HEK293T (cell line): ENCODE measurements around the gene MTA2.

Source experiments
- CTCF ChIA-PET: fragments of 350-600 bp; formaldehyde crosslinking; extraction: SDS; loops from one replicate; lab custom pipeline; 2021; ENCODE audit warnings: antibody characterized with exemption, inconsistent platforms; lab: Yijun Ruan, JAX
- POLR2A ChIA-PET: fragments of 350-600 bp; formaldehyde crosslinking; extraction: SDS; loops from one replicate; lab custom pipeline; 2020; ENCODE audit warnings: antibody characterized with exemption, inconsistent platforms; lab: Yijun Ruan, JAX
- DNase-seq: peaks from one replicate; pipeline ENCODE4 v3.0.0; 2012; ENCODE audit warnings: mixed read lengths; ENCODE audit errors: extremely low spot score
- ARNT ChIP-seq: fragments of 450-650 bp; IDR thresholded peaks from 2 replicates; pipeline ENCODE4 v1.6.1; 2017; ENCODE audit warnings: mild to moderate bottlenecking
- BHLHE40 ChIP-seq: fragments of 450-650 bp; IDR thresholded peaks from 2 replicates; pipeline ENCODE4 v1.6.1; 2016; ENCODE audit warnings: mild to moderate bottlenecking, moderate library complexity, borderline replicate concordance
- CTBP1 ChIP-seq: fragments of 450-650 bp; IDR thresholded peaks from 2 replicates; pipeline ENCODE4 v1.6.1; 2016; ENCODE audit warnings: borderline replicate concordance
- ELF4 ChIP-seq: fragments of 450-650 bp; IDR thresholded peaks from 2 replicates; pipeline ENCODE4 v1.6.1; 2017; ENCODE audit warnings: antibody characterized with exemption
- FOXA1 ChIP-seq: fragments of 450-650 bp; IDR thresholded peaks from 2 replicates; pipeline ENCODE4 v1.6.1; 2016; ENCODE audit warnings: mild to moderate bottlenecking
- FOXK2 ChIP-seq: fragments of 450-650 bp; IDR thresholded peaks from 2 replicates; pipeline ENCODE4 v1.6.1; 2016; ENCODE audit warnings: mild to moderate bottlenecking
- FOXM1 ChIP-seq: fragments of 450-650 bp; IDR thresholded peaks from 2 replicates; pipeline ENCODE4 v1.6.1; 2017; ENCODE audit warnings: mild to moderate bottlenecking, borderline replicate concordance
- HDGF ChIP-seq: fragments of 450-650 bp; IDR thresholded peaks from 2 replicates; pipeline ENCODE4 v1.6.1; 2017; ENCODE audit warnings: antibody characterized with exemption, borderline replicate concordance
- L3MBTL2 ChIP-seq: fragments of 450-650 bp; conservative IDR thresholded peaks from 2 replicates; pipeline ENCODE4 v1.6.1; 2016; ENCODE audit warnings: mild to moderate bottlenecking
- LEF1 ChIP-seq: fragments of 450-650 bp; IDR thresholded peaks from 2 replicates; pipeline ENCODE4 v1.6.1; 2017; ENCODE audit warnings: mild to moderate bottlenecking, borderline replicate concordance
- NFRKB ChIP-seq: fragments of 450-650 bp; IDR thresholded peaks from 2 replicates; pipeline ENCODE4 v1.6.1; 2016; ENCODE audit warnings: mild to moderate bottlenecking, moderate library complexity
- SP1 ChIP-seq: fragments of 450-650 bp; IDR thresholded peaks from 2 replicates; pipeline ENCODE4 v1.6.1; 2017
- SUZ12 ChIP-seq: fragments of 450-650 bp; IDR thresholded peaks from 2 replicates; pipeline ENCODE4 v1.6.1; 2016; ENCODE audit warnings: mild to moderate bottlenecking
- TARDBP ChIP-seq: fragments of 450-650 bp; IDR thresholded peaks from 2 replicates; pipeline ENCODE4 v1.6.1; 2016
- ZNF384 ChIP-seq: fragments of 450-650 bp; IDR thresholded peaks from 2 replicates; pipeline ENCODE4 v1.6.1; 2016
- TF ChIP-seq, protein P1 (sequence below): fragments of 450-650 bp; IDR thresholded peaks from 2 replicates; pipeline ENCODE4 v1.6.1; 2016

The MTA2 gene

DNA sequence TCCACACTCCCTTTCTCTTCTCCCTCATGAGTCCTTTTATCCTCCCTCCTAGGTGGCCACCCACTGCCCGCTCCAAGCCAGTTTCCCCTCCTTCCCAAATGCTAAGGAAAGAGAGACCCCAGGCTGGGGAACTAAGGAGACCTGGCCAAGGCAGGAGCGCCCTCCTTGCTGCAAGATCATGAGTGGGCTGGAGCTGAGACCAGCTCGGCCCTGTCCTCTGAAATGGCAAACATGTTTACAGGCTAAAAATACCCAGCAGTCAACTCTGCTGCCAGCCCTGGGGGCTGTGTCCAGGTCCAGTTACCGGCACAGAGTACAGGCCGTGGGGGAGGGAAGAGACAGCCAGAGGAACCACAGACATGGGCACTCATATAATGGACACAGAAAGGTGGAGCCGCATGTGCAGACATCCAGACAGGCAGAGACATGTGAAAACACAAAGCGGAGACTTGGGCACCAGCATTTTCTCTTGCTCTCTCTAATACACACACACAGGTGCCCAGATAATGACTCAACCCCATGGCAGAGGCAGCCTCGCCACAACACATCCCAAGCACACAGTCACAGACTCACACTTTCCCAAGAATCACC lies 53.9 kb downstream of the MTA2 start:
- POLR2A ChIA-PET: interaction anchor here (1.0 to 1.1 kb wide), 2 partner anchors 8 to 9 kb away, joined by 3 to 7 read pairs; no protein-coding TSS in a partner anchor
- CTCF ChIA-PET: interaction anchor here (1.1 kb wide), 1 partner anchor 155 kb away, joined by 3 read pairs; no protein-coding TSS in a partner anchor
- TF ChIP-seq ELF4 (no peak), ZNF384 (no peak), BHLHE40 (no peak), SP1 (no peak), CTBP1 (no peak), L3MBTL2 (no peak), FOXM1 (no peak), LEF1 (no peak), NFRKB (no peak), ARNT (no peak), SUZ12 (no peak), TARDBP (no peak), FOXA1 (no peak), FOXK2 (no peak)
- TF ChIP-seq, protein P1, sequence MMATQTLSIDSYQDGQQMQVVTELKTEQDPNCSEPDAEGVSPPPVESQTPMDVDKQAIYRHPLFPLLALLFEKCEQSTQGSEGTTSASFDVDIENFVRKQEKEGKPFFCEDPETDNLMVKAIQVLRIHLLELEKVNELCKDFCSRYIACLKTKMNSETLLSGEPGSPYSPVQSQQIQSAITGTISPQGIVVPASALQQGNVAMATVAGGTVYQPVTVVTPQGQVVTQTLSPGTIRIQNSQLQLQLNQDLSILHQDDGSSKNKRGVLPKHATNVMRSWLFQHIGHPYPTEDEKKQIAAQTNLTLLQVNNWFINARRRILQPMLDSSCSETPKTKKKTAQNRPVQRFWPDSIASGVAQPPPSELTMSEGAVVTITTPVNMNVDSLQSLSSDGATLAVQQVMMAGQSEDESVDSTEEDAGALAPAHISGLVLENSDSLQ: no peak
- DNase-seq: no peak

GRCh38 chr11:62546929-62547625 lies 54.6 kb downstream of the MTA2 start:
- ChIA-PET CTCF (interaction anchor here (0.7 to 1.1 kb wide), 3 partner anchors 13 to 154 kb away, joined by 3 read pairs; no protein-coding TSS in a partner anchor), POLR2A (interaction anchor here (0.9 to 1.1 kb wide), 5 partner anchors 8 to 45 kb away, joined by 3 to 7 read pairs (median 5); partner anchors contain the start of genes EEF1G and TUT1)
- TF ChIP-seq SUZ12 (no peak), ARNT (no peak), ZNF384 (no peak), SP1 (no peak), TARDBP (no peak), NFRKB (no peak), L3MBTL2 (no peak), LEF1 (no peak), FOXM1 (no peak), FOXA1 (no peak), BHLHE40 (no peak), ELF4 (no peak), HDGF (no peak), CTBP1 (no peak), FOXK2 (no peak)
- TF ChIP-seq, protein P1: no peak
- DNase-seq: no peak

GRCh38 chr11:62546244-62546928 lies 55.3 kb downstream of the MTA2 start, which contains the start of gene AHNAK:
AHNAK (minus strand) TSS chr11:62546806; CDS start chr11:62536098, 10,708 bp downstream.
- DNase-seq: peak; percentile 65
- POLR2A ChIA-PET: interaction anchor here (0.9 to 1.1 kb wide), 5 partner anchors 9 to 45 kb away, joined by 3 to 7 read pairs (median 5); partner anchors contain the start of genes EEF1G and TUT1
- CTCF ChIA-PET: interaction anchor here (0.7 to 1.1 kb wide), 3 partner anchors 14 to 153 kb away, joined by 3 read pairs; no protein-coding TSS in a partner anchor
- TF ChIP-seq FOXM1: no peak
- no peak for TF ChIP-seq SUZ12
- TF ChIP-seq ZNF384: no peak

DNA sequence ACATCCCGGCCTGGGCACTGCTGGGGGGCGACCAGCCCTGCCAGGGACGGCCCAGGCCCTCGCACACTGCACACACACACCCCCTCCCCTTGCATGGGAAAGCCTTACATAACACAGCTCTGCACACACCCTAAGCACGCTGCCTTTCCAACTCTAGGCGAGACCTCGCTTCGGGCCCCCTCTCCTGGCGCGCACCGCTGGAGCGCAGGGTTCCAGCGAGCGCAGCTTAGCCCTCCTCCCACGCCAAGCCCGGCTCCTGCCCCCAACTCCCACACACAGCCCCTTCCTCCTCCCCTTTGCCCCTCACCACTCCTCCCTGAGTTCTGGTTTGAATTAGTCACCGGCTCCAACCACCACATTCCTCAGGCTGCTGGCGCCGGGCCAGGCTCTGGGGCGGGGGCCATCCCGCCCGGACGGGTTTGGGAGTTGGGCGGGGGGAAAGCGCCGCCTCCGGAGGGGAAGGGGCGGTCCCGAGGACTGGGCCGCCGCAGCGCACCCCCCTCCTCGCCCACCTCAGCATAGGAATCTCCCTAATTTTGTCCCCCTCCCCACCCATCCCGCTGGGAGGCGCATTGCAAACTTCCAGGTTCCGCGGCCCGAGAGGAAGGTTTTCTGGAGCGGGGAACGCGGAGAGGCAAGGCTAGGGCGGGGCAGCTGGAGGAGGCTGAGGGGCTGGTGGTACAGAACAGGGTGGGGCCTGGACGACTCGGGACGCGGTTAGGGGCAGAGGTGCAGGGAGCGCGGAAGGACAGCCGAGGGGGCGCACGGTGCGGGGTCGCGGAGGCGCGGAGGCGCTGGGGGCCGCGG lies 56.0 kb downstream of the MTA2 start:
- peak; percentile 74 for DNase-seq
- ChIA-PET POLR2A (interaction anchor here (0.8 to 4.0 kb wide), 8 partner anchors 12 to 208 kb away, joined by 3 to 21 read pairs (median 5); partner anchors contain the start of genes EEF1G, MTA2, TUT1 and ZBTB3), CTCF (interaction anchor here (0.6 to 4.1 kb wide), 5 partner anchors 10 to 483 kb away, joined by 3 to 54 read pairs (median 4); no protein-coding TSS in a partner anchor)
- TF ChIP-seq ELF4: no peak
- no peak for TF ChIP-seq ARNT
- TF ChIP-seq NFRKB: no peak
- no peak for TF ChIP-seq BHLHE40
- no peak for TF ChIP-seq ZNF384
- no peak for TF ChIP-seq FOXK2
- TF ChIP-seq FOXM1: no peak
- no peak for TF ChIP-seq TARDBP
- no peak for TF ChIP-seq HDGF
- no peak for TF ChIP-seq FOXA1
- TF ChIP-seq SUZ12: no peak
- no peak for TF ChIP-seq LEF1
- TF ChIP-seq, protein P1: no peak
- TF ChIP-seq SP1: no peak
- no peak for TF ChIP-seq CTBP1
- TF ChIP-seq L3MBTL2: no peak; the same call in 1 of the 2 replicates
